Lower lobe of right lung (tissue), 2 donors: Measurements from ENCODE around the gene CD47. TPM values are rescaled to one million over a fixed set of nuclear protein-coding genes. Genes with fewer than 3 reads are reported as not detected.
A peak's percentile ranks its signal among the peaks of the same experiment; 100 is the strongest.

Experiments
- ATAC-seq, 2 donors: fragments of 200-7000 bp; cut with Tn5 transposase; one replicate each; pipeline ENCODE4 v1.9.1; 2020 to 2022; ENCODE audit warnings: mild to moderate bottlenecking in 2 of 2, moderate library complexity in 2 of 2
- DNase-seq: peaks from one replicate; pipeline ENCODE4 v3.0.0-alpha.2; 2020
- H3K27ac ChIP-seq: fragments of 200-600 bp; one replicate; pipeline ENCODE4 v1.8.0; 2022
- H3K27me3 ChIP-seq: fragments of 200-600 bp; one replicate; pipeline ENCODE4 v1.8.0; 2022; ENCODE audit warnings: low read depth
- H3K36me3 ChIP-seq: fragments of 200-600 bp; one replicate; pipeline ENCODE4 v1.8.0; 2022; ENCODE audit warnings: mild to moderate bottlenecking
- H3K4me1 ChIP-seq: fragments of 200-600 bp; one replicate; pipeline ENCODE4 v1.8.0; 2022
- H3K4me3 ChIP-seq: fragments of 200-600 bp; one replicate; pipeline ENCODE4 v1.8.0; 2022; ENCODE audit warnings: mild to moderate bottlenecking
- H3K9me3 ChIP-seq: fragments of 200-600 bp; one replicate; pipeline ENCODE4 v1.8.0; 2022
- CTCF ChIP-seq: fragments of 200-600 bp; IDR thresholded peaks from one replicate; pipeline ENCODE4 v1.8.0; 2022; ENCODE audit warnings: antibody characterized with exemption, mild to moderate bottlenecking
- intact Hi-C: fragments of 100-400 bp; cut with DNase I; formaldehyde crosslinking; loops from one replicate; pipeline ENCODE4 v1.11.0; 2022
- total RNA-seq: library from RNA; stranded (reverse); fragmentation: NEBNext Ultra II Directional; extraction: Animal tissue kit (Norgen Biotek cat#: 25700); gene quantifications from one replicate; pipeline ENCODE4 v1.2.1, GENCODE V29; 2021
- donor health status: DM: no; HTN: yes; CAD: no; lungs with severe emphysema.

The CD47 gene
- total RNA-seq, 1 donor from 2014 or later, result 222 TPM

- ATAC-seq (no peak), DNase-seq (no peak)
- Histone ChIP-seq H3K9me3 (no peaks in the 10 kb centered on the region), H3K4me1 (peaks cover 5% of the 10 kb centered on the region), H3K4me3 (no peak overlapping the region), H3K36me3 (no peaks in the 10 kb centered on the region), H3K27me3 (no peaks in the 10 kb centered on the region), H3K27ac (no peak overlapping the region)
- intact Hi-C loops, result no loop called here
- TF ChIP-seq CTCF, result no peak
Measured at GRCh38 chr3:108024146-108024850, 66.5 kb downstream of the CD47 start.

- TF ChIP-seq CTCF, result no peak
- intact Hi-C loops, result no loop called here
- H3K27me3 ChIP-seq, result no peaks in the 10 kb centered on the region
- peaks cover 5% of the 10 kb centered on the region for H3K4me1 ChIP-seq
- peak overlapping the region; percentile 71 for H3K27ac ChIP-seq
- no peaks in the 10 kb centered on the region for H3K9me3 ChIP-seq
- ATAC-seq (peak; percentile 94 to 95), DNase-seq (peak; percentile 73)
- H3K36me3 ChIP-seq, result no peaks in the 10 kb centered on the region
- H3K4me3 ChIP-seq, result no peak overlapping the region
Measured at GRCh38 chr3:108022256-108023150, 68.3 kb downstream of the CD47 start.

- intact Hi-C loops, result no loop called here
- H3K4me1 ChIP-seq, result peaks cover 5% of the 10 kb centered on the region
- TF ChIP-seq CTCF, result no peak
- H3K36me3 ChIP-seq, result no peaks in the 10 kb centered on the region
- H3K4me3 ChIP-seq, result no peak overlapping the region
- no peaks in the 10 kb centered on the region for H3K27me3 ChIP-seq
- H3K9me3 ChIP-seq, result no peaks in the 10 kb centered on the region
- DNase-seq, result no peak
- peak overlapping the region; percentile 71 for H3K27ac ChIP-seq
- ATAC-seq, result no peak
Measured at GRCh38 chr3:108021533-108021932, 69.3 kb downstream of the CD47 start.

- Histone ChIP-seq H3K27ac (no peak overlapping the region), H3K9me3 (no peaks in the 10 kb centered on the region), H3K27me3 (no peaks in the 10 kb centered on the region), H3K4me3 (no peak overlapping the region), H3K4me1 (peaks cover 5% of the 10 kb centered on the region), H3K36me3 (no peaks in the 10 kb centered on the region)
- ATAC-seq (no peak), DNase-seq (no peak)
- no peak for TF ChIP-seq CTCF
- intact Hi-C loops, result no loop called here
Measured at GRCh38 chr3:108021131-108021530, 69.7 kb downstream of the CD47 start.

GRCh38 chr3:108018552-108018951 is 72.3 kb downstream of the CD47 start:
- TF ChIP-seq CTCF, result no peak
- Histone ChIP-seq H3K4me1 (peaks cover 5% of the 10 kb centered on the region), H3K36me3 (no peaks in the 10 kb centered on the region), H3K27ac (no peak overlapping the region), H3K27me3 (no peaks in the 10 kb centered on the region), H3K4me3 (no peak overlapping the region), H3K9me3 (no peaks in the 10 kb centered on the region)
- ATAC-seq (no peak), DNase-seq (no peak)
- intact Hi-C loops, result no loop called here
